ENCODE measurements around the gene ENOX1.

ENOX1 gene

GRCh38 chr13:43387880-43388279 is 398.9 kb downstream of the ENOX1 start:
- Histone ChIP-seq H3K4me1 (ENCODE audit: control insufficient read depth, insufficient read depth, low read length) (no peaks in the 10 kb centered on the region), H3K27me3 (ENCODE audit: control insufficient read depth, insufficient read depth, low read length) (no peaks in the 10 kb centered on the region), H3K4me3 (ENCODE audit: low read depth, low read length) (no peak overlapping the region), H3K9ac (ENCODE audit: low read depth, low read length) (no peak overlapping the region), H3K9me3 (ENCODE audit: control insufficient read depth, insufficient read depth, low read length) (no peaks in the 10 kb centered on the region), H3K36me3 (ENCODE audit: control insufficient read depth, insufficient read depth, low read length) (no peaks in the 10 kb centered on the region)

DNA sequence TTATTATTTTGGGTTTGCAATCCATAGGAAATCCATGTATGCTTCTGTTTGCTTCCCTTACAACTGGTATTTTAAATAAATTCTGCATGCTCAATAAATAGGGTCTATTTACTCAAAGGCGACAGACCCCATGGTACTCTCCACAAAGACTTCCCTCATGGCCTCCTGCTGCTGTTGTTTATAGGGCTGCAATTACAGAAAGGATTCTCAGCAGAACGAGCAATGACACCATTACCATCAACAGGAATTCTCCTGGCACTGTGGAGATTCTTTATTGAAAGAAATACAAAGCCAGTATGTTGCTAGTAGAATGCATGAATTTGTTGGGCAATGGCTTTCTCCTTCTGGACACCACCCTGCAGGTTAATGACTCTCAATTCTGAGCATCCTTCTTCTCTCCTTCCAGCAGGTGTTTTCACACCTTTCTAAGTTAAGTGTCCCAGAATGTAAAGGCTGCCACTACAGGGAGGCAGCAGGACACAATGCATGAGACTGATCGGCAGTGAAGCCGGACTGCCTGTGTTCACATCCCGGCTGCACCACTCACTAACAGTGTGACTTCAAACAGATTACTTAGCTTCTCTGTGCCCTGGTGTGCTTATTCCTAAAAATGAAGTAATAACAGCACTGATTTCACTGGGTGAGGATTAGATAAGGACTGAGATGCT is 403.1 kb downstream of the ENOX1 start:
- Histone ChIP-seq H3K9me3 (ENCODE audit: control insufficient read depth, insufficient read depth, low read length) (no peaks in the 10 kb centered on the region), H3K36me3 (ENCODE audit: control insufficient read depth, insufficient read depth, low read length) (no peaks in the 10 kb centered on the region), H3K4me1 (ENCODE audit: control insufficient read depth, insufficient read depth, low read length) (no peaks in the 10 kb centered on the region), H3K4me3 (ENCODE audit: low read depth, low read length) (no peak overlapping the region), H3K27me3 (ENCODE audit: control insufficient read depth, insufficient read depth, low read length) (no peaks in the 10 kb centered on the region), H3K9ac (ENCODE audit: low read depth, low read length) (no peak overlapping the region)

GRCh38 chr13:43379738-43380137 is 407.0 kb downstream of the ENOX1 start:
- no peaks in the 10 kb centered on the region for H3K4me1 ChIP-seq (ENCODE audit: control insufficient read depth, insufficient read depth, low read length)
- H3K9ac ChIP-seq (ENCODE audit: low read depth, low read length): no peak overlapping the region
- H3K9me3 ChIP-seq (ENCODE audit: control insufficient read depth, insufficient read depth, low read length): no peaks in the 10 kb centered on the region
- H3K4me3 ChIP-seq (ENCODE audit: low read depth, low read length): no peak overlapping the region
- no peaks in the 10 kb centered on the region for H3K36me3 ChIP-seq (ENCODE audit: control insufficient read depth, insufficient read depth, low read length)
- H3K27me3 ChIP-seq (ENCODE audit: control insufficient read depth, insufficient read depth, low read length): no peaks in the 10 kb centered on the region

DNA sequence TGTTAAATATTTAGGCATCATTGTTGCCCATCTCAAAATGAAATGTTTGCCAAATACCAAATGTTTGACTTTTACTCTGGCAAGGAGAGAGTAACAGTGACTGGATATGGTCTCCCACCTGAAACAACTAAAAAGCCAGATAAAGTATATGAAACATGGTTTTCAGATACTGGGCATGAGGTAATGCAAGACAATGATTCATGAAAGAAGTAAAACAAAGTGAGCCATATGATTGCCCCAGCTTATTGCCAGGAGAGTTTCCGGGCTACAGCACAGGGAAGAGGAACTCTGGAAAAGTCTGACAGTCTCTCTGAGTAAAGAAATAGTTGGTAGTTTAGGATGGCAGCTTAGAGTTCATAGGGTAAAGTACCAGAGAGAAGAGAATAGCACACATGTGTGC is 408.8 kb downstream of the ENOX1 start:
- H3K4me3 ChIP-seq (ENCODE audit: low read depth, low read length): no peak overlapping the region
- H3K9me3 ChIP-seq (ENCODE audit: control insufficient read depth, insufficient read depth, low read length): no peaks in the 10 kb centered on the region
- H3K9ac ChIP-seq (ENCODE audit: low read depth, low read length): no peak overlapping the region
- H3K36me3 ChIP-seq (ENCODE audit: control insufficient read depth, insufficient read depth, low read length): no peaks in the 10 kb centered on the region
- H3K27me3 ChIP-seq (ENCODE audit: control insufficient read depth, insufficient read depth, low read length): no peaks in the 10 kb centered on the region
- no peaks in the 10 kb centered on the region for H3K4me1 ChIP-seq (ENCODE audit: control insufficient read depth, insufficient read depth, low read length)

GRCh38 chr13:43377149-43377548 is 409.6 kb downstream of the ENOX1 start:
- no peaks in the 10 kb centered on the region for H3K36me3 ChIP-seq (ENCODE audit: control insufficient read depth, insufficient read depth, low read length)
- H3K9me3 ChIP-seq (ENCODE audit: control insufficient read depth, insufficient read depth, low read length): no peaks in the 10 kb centered on the region
- no peak overlapping the region for H3K4me3 ChIP-seq (ENCODE audit: low read depth, low read length)
- H3K27me3 ChIP-seq (ENCODE audit: control insufficient read depth, insufficient read depth, low read length): no peaks in the 10 kb centered on the region
- no peaks in the 10 kb centered on the region for H3K4me1 ChIP-seq (ENCODE audit: control insufficient read depth, insufficient read depth, low read length)
- no peak overlapping the region for H3K9ac ChIP-seq (ENCODE audit: low read depth, low read length)

- Histone ChIP-seq H3K9me3 (ENCODE audit: control insufficient read depth, insufficient read depth, low read length) (no peaks in the 10 kb centered on the region), H3K27me3 (ENCODE audit: control insufficient read depth, insufficient read depth, low read length) (no peaks in the 10 kb centered on the region), H3K4me3 (ENCODE audit: low read depth, low read length) (no peak overlapping the region), H3K9ac (ENCODE audit: low read depth, low read length) (no peak overlapping the region), H3K4me1 (ENCODE audit: control insufficient read depth, insufficient read depth, low read length) (no peaks in the 10 kb centered on the region), H3K36me3 (ENCODE audit: control insufficient read depth, insufficient read depth, low read length) (no peaks in the 10 kb centered on the region)
Observed at GRCh38 chr13:43376596-43376995, 410.2 kb downstream of the ENOX1 start.

- H3K9ac ChIP-seq (ENCODE audit: low read depth, low read length): no peak overlapping the region
- H3K27me3 ChIP-seq (ENCODE audit: control insufficient read depth, insufficient read depth, low read length): no peaks in the 10 kb centered on the region
- H3K36me3 ChIP-seq (ENCODE audit: control insufficient read depth, insufficient read depth, low read length): no peaks in the 10 kb centered on the region
- H3K4me3 ChIP-seq (ENCODE audit: low read depth, low read length): no peak overlapping the region
- no peaks in the 10 kb centered on the region for H3K9me3 ChIP-seq (ENCODE audit: control insufficient read depth, insufficient read depth, low read length)
- no peaks in the 10 kb centered on the region for H3K4me1 ChIP-seq (ENCODE audit: control insufficient read depth, insufficient read depth, low read length)
Observed at GRCh38 chr13:43375797-43376465, 410.8 kb downstream of the ENOX1 start.

DNA sequence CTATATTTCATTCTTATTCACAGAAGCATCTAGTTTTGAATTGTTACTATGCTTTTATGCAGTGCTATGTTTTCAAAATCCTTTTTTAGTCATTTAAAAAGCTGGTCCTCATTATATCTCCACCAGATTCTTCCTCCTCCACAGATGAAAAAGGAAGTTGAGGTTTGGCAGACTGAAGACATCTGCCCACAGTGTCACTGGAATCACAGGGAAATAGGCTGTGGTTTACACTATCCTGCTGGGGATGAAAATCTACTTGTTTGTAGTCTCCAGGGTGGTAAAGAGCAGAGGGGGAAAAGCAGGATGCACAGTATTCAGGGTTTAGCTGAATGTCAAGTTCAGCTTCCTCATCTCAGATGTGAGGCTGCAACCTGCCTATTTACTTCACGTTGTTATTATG is 412.2 kb downstream of the ENOX1 start:
- Histone ChIP-seq H3K27me3 (ENCODE audit: control insufficient read depth, insufficient read depth, low read length) (no peaks in the 10 kb centered on the region), H3K4me3 (ENCODE audit: low read depth, low read length) (no peak overlapping the region), H3K9ac (ENCODE audit: low read depth, low read length) (no peak overlapping the region), H3K9me3 (ENCODE audit: control insufficient read depth, insufficient read depth, low read length) (no peaks in the 10 kb centered on the region), H3K36me3 (ENCODE audit: control insufficient read depth, insufficient read depth, low read length) (no peaks in the 10 kb centered on the region), H3K4me1 (ENCODE audit: control insufficient read depth, insufficient read depth, low read length) (no peaks in the 10 kb centered on the region)

- Histone ChIP-seq H3K4me1 (ENCODE audit: control insufficient read depth, insufficient read depth, low read length) (no peaks in the 10 kb centered on the region), H3K9me3 (ENCODE audit: control insufficient read depth, insufficient read depth, low read length) (no peaks in the 10 kb centered on the region), H3K4me3 (ENCODE audit: low read depth, low read length) (no peak overlapping the region), H3K9ac (ENCODE audit: low read depth, low read length) (no peak overlapping the region), H3K36me3 (ENCODE audit: control insufficient read depth, insufficient read depth, low read length) (no peaks in the 10 kb centered on the region), H3K27me3 (ENCODE audit: control insufficient read depth, insufficient read depth, low read length) (no peaks in the 10 kb centered on the region)
Observed at GRCh38 chr13:43373400-43373799, 413.4 kb downstream of the ENOX1 start.

- no peaks in the 10 kb centered on the region for H3K36me3 ChIP-seq (ENCODE audit: control insufficient read depth, insufficient read depth, low read length)
- no peak overlapping the region for H3K4me3 ChIP-seq (ENCODE audit: low read depth, low read length)
- H3K9ac ChIP-seq (ENCODE audit: low read depth, low read length): no peak overlapping the region
- H3K27me3 ChIP-seq (ENCODE audit: control insufficient read depth, insufficient read depth, low read length): no peaks in the 10 kb centered on the region
- no peaks in the 10 kb centered on the region for H3K4me1 ChIP-seq (ENCODE audit: control insufficient read depth, insufficient read depth, low read length)
- no peaks in the 10 kb centered on the region for H3K9me3 ChIP-seq (ENCODE audit: control insufficient read depth, insufficient read depth, low read length)
Observed at GRCh38 chr13:43370842-43371241, 415.9 kb downstream of the ENOX1 start.

DNA sequence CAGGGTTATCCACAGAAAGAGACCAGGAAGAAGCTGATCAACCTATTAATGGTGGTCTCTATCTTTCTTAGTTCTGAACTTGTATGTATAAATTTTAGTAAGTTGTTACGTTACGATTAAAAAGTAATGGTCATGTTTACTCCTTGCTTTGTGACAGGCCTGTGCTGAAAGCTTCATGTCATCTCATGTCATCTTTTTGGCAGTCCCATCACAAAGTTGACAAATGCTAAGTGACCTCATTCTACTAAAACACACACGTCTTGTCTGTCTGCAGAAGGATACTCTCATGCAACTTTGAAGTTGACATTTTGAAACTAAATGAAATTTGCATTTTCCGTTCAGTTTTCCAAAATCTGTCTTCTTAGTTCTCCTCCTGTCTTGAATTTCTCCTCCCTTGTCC is 417.5 kb downstream of the ENOX1 start:
- H3K4me1 ChIP-seq (ENCODE audit: control insufficient read depth, insufficient read depth, low read length): no peaks in the 10 kb centered on the region
- no peaks in the 10 kb centered on the region for H3K36me3 ChIP-seq (ENCODE audit: control insufficient read depth, insufficient read depth, low read length)
- H3K9me3 ChIP-seq (ENCODE audit: control insufficient read depth, insufficient read depth, low read length): no peaks in the 10 kb centered on the region
- no peak overlapping the region for H3K4me3 ChIP-seq (ENCODE audit: low read depth, low read length)
- H3K27me3 ChIP-seq (ENCODE audit: control insufficient read depth, insufficient read depth, low read length): no peaks in the 10 kb centered on the region
- no peak overlapping the region for H3K9ac ChIP-seq (ENCODE audit: low read depth, low read length)

- Histone ChIP-seq H3K4me3 (ENCODE audit: low read depth, low read length) (no peak overlapping the region), H3K9me3 (ENCODE audit: control insufficient read depth, insufficient read depth, low read length) (no peaks in the 10 kb centered on the region), H3K9ac (ENCODE audit: low read depth, low read length) (no peak overlapping the region), H3K36me3 (ENCODE audit: control insufficient read depth, insufficient read depth, low read length) (no peaks in the 10 kb centered on the region), H3K4me1 (ENCODE audit: control insufficient read depth, insufficient read depth, low read length) (no peaks in the 10 kb centered on the region), H3K27me3 (ENCODE audit: control insufficient read depth, insufficient read depth, low read length) (no peaks in the 10 kb centered on the region)
Observed at GRCh38 chr13:43368003-43368402, 418.8 kb downstream of the ENOX1 start.
